A549 (cell line): Measurements from ENCODE around the gene SRSF5.

ENCODE experiments used
- CBX8 ChIP-seq: fragments of 200-600 bp; sonication (generic); IDR thresholded peaks from 2 replicates; pipeline ENCODE4 v1.6.1; 2016
- HOXA7 ChIP-seq: fragments of 250-450 bp; sonication (Bioruptor Pico); IDR thresholded peaks from 2 replicates; pipeline ENCODE4 v1.5.0; 2020; ENCODE audit warnings: mild to moderate bottlenecking, moderate library complexity
- NFE2L2 ChIP-seq: fragments of 150-350 bp; conservative IDR thresholded peaks from 2 replicates; pipeline ENCODE4 v1.6.1; 2014; ENCODE audit warnings: low read length

GRCh38 chr14:69773571-69774276 is 6.8 kb downstream of the SRSF5 start:
- TF ChIP-seq HOXA7 (CRISPR knock-in tag) (no peak), CBX8 (no peak), NFE2L2 (no peak)
